ENCODE measurements around the gene CCDC85C.

DNA sequence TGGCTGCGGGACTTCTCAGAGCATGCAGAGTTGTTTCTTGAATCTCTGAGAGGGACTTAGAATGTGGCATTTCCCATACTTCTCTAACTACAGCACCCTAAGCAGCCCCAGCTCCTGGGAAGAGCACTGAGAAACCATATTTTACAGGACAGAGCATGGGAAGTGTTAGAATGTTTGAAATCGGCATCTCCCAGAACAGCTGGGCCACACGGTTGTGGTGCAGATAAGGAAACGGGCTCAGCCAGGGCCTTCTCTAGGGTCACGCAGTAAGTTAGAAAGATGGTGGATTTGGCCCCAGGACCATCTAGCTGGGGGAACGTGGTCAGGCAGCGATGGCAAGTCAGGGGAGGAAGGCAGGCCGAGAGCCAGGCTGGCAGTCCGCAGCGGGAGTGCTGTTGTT lies 30.4 kb upstream of the CCDC85C start:
- no peak for TF ChIP-seq RXRA (IDR thresholded peaks at IDR 0.05)
- TF ChIP-seq, protein P1, sequence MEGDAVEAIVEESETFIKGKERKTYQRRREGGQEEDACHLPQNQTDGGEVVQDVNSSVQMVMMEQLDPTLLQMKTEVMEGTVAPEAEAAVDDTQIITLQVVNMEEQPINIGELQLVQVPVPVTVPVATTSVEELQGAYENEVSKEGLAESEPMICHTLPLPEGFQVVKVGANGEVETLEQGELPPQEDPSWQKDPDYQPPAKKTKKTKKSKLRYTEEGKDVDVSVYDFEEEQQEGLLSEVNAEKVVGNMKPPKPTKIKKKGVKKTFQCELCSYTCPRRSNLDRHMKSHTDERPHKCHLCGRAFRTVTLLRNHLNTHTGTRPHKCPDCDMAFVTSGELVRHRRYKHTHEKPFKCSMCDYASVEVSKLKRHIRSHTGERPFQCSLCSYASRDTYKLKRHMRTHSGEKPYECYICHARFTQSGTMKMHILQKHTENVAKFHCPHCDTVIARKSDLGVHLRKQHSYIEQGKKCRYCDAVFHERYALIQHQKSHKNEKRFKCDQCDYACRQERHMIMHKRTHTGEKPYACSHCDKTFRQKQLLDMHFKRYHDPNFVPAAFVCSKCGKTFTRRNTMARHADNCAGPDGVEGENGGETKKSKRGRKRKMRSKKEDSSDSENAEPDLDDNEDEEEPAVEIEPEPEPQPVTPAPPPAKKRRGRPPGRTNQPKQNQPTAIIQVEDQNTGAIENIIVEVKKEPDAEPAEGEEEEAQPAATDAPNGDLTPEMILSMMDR (IDR thresholded peaks at IDR 0.05; ENCODE audit: low read depth, low read length, missing input control): no peak
- TF ChIP-seq, protein P2, sequence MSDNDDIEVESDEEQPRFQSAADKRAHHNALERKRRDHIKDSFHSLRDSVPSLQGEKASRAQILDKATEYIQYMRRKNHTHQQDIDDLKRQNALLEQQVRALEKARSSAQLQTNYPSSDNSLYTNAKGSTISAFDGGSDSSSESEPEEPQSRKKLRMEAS (IDR thresholded peaks at IDR 0.05): no peak
- no peak for TF ChIP-seq YY1 (IDR thresholded peaks at IDR 0.05)

All from liver (tissue), 3 donors.